HUDEP-2 (cell line): ENCODE results near the gene FANK1.

Experiments used
- DNase-seq, 76 experiments: peaks; one replicate each; lab custom pipeline; 2025; ENCODE audit not compliant: unreplicated experiment in 76 of 76; lab: John Stamatoyannopoulos, UW

FANK1 gene

GRCh38 chr10:125984346-125984745 is 88.0 kb downstream of the FANK1 start:
- DNase-seq = no peak

GRCh38 chr10:125984865-125985495 is 88.6 kb downstream of the FANK1 start:
- DNase-seq = no peak

GRCh38 chr10:125985557-125986240 is 89.3 kb downstream of the FANK1 start:
- no peak for DNase-seq

GRCh38 chr10:125989791-125990190 is 93.4 kb downstream of the FANK1 start:
- DNase-seq = no peak

GRCh38 chr10:125990974-125991373 is 94.6 kb downstream of the FANK1 start:
- no peak for DNase-seq

GRCh38 chr10:125991392-125991791 is 95.0 kb downstream of the FANK1 start:
- DNase-seq = no peak

GRCh38 chr10:125992254-125992653 is 95.9 kb downstream of the FANK1 start:
- DNase-seq = no peak

- no peak for DNase-seq
Measured at GRCh38 chr10:125994601-125995000, 98.2 kb downstream of the FANK1 start.

- no peak for DNase-seq
Measured at GRCh38 chr10:125995726-125996304, 99.5 kb downstream of the FANK1 start.

- no peak for DNase-seq
Measured at GRCh38 chr10:125997586-125997985, 101.2 kb downstream of the FANK1 start.

- no peak for DNase-seq
Measured at GRCh38 chr10:125999694-126000093, 103.3 kb downstream of the FANK1 start.

GRCh38 chr10:126001576-126001975 is 105.2 kb downstream of the FANK1 start:
- no peak for DNase-seq

GRCh38 chr10:126004752-126005151 is 108.4 kb downstream of the FANK1 start:
- no peak for DNase-seq

GRCh38 chr10:126006264-126006663 is 109.9 kb downstream of the FANK1 start:
- DNase-seq = no peak

GRCh38 chr10:126006906-126007305 is 110.5 kb downstream of the FANK1 start:
- no peak for DNase-seq

GRCh38 chr10:126009650-126010049 is 113.3 kb downstream of the FANK1 start:
- no peak for DNase-seq

- no peak for DNase-seq
Measured at GRCh38 chr10:126011995-126012394, 115.6 kb downstream of the FANK1 start.

- no peak for DNase-seq
Measured at GRCh38 chr10:126012485-126012884, 116.1 kb downstream of the FANK1 start.

- DNase-seq = no peak
Measured at GRCh38 chr10:126013489-126014281, 117.3 kb downstream of the FANK1 start.

- no peak for DNase-seq
Measured at GRCh38 chr10:126014309-126014708, 117.9 kb downstream of the FANK1 start.

- no peak for DNase-seq
Measured at GRCh38 chr10:126015413-126015812, 119.0 kb downstream of the FANK1 start.
